ENCODE measurements around the gene YJU2.

DNA sequence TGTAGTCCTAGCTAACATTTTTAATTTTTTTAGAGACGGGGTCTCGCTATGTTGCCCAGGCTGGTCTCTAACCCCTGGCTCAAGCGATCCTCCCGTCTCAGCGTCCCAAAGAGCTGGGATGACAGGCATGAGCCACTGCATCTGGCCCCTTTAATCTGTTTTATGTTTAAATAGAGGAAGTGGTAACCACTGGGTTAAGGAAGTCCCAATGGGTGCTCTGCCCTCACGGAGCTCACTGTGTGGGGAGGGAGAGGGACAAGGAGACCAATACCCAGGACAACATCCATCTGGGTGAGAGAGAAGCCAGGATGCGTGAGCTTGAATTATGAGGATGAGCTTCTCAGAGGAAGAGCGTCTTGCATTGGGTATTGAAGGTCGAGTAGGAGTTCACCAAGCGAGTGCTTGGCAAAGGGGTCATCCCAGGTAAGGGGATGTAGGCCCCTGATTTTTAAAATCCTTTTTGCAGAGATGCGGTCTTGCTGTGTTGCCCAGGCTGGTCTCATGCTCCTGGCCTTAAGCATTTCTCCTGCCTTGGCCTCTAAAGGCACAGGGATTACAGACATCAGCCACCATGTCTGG, 13.8 kb downstream of the YJU2 start:
- no peak for TF ChIP-seq EZH2 (IDR thresholded peaks at IDR 0.05; ENCODE audit: low read depth, unreplicated experiment)
- TF ChIP-seq EZH2phosphoT487 (IDR thresholded peaks at IDR 0.05; ENCODE audit: unreplicated experiment): no peak
- TF ChIP-seq, protein P1, sequence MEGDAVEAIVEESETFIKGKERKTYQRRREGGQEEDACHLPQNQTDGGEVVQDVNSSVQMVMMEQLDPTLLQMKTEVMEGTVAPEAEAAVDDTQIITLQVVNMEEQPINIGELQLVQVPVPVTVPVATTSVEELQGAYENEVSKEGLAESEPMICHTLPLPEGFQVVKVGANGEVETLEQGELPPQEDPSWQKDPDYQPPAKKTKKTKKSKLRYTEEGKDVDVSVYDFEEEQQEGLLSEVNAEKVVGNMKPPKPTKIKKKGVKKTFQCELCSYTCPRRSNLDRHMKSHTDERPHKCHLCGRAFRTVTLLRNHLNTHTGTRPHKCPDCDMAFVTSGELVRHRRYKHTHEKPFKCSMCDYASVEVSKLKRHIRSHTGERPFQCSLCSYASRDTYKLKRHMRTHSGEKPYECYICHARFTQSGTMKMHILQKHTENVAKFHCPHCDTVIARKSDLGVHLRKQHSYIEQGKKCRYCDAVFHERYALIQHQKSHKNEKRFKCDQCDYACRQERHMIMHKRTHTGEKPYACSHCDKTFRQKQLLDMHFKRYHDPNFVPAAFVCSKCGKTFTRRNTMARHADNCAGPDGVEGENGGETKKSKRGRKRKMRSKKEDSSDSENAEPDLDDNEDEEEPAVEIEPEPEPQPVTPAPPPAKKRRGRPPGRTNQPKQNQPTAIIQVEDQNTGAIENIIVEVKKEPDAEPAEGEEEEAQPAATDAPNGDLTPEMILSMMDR (conservative IDR thresholded peaks at IDR 0.05; ENCODE audit: low read depth in 2 of 2): no peak
- TF ChIP-seq, protein P2, sequence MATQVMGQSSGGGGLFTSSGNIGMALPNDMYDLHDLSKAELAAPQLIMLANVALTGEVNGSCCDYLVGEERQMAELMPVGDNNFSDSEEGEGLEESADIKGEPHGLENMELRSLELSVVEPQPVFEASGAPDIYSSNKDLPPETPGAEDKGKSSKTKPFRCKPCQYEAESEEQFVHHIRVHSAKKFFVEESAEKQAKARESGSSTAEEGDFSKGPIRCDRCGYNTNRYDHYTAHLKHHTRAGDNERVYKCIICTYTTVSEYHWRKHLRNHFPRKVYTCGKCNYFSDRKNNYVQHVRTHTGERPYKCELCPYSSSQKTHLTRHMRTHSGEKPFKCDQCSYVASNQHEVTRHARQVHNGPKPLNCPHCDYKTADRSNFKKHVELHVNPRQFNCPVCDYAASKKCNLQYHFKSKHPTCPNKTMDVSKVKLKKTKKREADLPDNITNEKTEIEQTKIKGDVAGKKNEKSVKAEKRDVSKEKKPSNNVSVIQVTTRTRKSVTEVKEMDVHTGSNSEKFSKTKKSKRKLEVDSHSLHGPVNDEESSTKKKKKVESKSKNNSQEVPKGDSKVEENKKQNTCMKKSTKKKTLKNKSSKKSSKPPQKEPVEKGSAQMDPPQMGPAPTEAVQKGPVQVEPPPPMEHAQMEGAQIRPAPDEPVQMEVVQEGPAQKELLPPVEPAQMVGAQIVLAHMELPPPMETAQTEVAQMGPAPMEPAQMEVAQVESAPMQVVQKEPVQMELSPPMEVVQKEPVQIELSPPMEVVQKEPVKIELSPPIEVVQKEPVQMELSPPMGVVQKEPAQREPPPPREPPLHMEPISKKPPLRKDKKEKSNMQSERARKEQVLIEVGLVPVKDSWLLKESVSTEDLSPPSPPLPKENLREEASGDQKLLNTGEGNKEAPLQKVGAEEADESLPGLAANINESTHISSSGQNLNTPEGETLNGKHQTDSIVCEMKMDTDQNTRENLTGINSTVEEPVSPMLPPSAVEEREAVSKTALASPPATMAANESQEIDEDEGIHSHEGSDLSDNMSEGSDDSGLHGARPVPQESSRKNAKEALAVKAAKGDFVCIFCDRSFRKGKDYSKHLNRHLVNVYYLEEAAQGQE (IDR thresholded peaks at IDR 0.05; ENCODE audit: unreplicated experiment): no peak
- no peak for TF ChIP-seq POLR2AphosphoS5 (IDR thresholded peaks at IDR 0.05; ENCODE audit: low read depth)
- no peak for TF ChIP-seq CREB1 (CRISPR knock-in tag; IDR thresholded peaks at IDR 0.05; ENCODE audit: low read depth)
- no peak for TF ChIP-seq JUNB (IDR thresholded peaks at IDR 0.05; ENCODE audit: unreplicated experiment)
- TF ChIP-seq STAT1 (IDR thresholded peaks at IDR 0.05; ENCODE audit: unreplicated experiment): no peak
- TF ChIP-seq, protein P3, sequence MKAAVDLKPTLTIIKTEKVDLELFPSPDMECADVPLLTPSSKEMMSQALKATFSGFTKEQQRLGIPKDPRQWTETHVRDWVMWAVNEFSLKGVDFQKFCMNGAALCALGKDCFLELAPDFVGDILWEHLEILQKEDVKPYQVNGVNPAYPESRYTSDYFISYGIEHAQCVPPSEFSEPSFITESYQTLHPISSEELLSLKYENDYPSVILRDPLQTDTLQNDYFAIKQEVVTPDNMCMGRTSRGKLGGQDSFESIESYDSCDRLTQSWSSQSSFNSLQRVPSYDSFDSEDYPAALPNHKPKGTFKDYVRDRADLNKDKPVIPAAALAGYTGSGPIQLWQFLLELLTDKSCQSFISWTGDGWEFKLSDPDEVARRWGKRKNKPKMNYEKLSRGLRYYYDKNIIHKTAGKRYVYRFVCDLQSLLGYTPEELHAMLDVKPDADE (IDR thresholded peaks at IDR 0.05): no peak
- TF ChIP-seq, protein P4, sequence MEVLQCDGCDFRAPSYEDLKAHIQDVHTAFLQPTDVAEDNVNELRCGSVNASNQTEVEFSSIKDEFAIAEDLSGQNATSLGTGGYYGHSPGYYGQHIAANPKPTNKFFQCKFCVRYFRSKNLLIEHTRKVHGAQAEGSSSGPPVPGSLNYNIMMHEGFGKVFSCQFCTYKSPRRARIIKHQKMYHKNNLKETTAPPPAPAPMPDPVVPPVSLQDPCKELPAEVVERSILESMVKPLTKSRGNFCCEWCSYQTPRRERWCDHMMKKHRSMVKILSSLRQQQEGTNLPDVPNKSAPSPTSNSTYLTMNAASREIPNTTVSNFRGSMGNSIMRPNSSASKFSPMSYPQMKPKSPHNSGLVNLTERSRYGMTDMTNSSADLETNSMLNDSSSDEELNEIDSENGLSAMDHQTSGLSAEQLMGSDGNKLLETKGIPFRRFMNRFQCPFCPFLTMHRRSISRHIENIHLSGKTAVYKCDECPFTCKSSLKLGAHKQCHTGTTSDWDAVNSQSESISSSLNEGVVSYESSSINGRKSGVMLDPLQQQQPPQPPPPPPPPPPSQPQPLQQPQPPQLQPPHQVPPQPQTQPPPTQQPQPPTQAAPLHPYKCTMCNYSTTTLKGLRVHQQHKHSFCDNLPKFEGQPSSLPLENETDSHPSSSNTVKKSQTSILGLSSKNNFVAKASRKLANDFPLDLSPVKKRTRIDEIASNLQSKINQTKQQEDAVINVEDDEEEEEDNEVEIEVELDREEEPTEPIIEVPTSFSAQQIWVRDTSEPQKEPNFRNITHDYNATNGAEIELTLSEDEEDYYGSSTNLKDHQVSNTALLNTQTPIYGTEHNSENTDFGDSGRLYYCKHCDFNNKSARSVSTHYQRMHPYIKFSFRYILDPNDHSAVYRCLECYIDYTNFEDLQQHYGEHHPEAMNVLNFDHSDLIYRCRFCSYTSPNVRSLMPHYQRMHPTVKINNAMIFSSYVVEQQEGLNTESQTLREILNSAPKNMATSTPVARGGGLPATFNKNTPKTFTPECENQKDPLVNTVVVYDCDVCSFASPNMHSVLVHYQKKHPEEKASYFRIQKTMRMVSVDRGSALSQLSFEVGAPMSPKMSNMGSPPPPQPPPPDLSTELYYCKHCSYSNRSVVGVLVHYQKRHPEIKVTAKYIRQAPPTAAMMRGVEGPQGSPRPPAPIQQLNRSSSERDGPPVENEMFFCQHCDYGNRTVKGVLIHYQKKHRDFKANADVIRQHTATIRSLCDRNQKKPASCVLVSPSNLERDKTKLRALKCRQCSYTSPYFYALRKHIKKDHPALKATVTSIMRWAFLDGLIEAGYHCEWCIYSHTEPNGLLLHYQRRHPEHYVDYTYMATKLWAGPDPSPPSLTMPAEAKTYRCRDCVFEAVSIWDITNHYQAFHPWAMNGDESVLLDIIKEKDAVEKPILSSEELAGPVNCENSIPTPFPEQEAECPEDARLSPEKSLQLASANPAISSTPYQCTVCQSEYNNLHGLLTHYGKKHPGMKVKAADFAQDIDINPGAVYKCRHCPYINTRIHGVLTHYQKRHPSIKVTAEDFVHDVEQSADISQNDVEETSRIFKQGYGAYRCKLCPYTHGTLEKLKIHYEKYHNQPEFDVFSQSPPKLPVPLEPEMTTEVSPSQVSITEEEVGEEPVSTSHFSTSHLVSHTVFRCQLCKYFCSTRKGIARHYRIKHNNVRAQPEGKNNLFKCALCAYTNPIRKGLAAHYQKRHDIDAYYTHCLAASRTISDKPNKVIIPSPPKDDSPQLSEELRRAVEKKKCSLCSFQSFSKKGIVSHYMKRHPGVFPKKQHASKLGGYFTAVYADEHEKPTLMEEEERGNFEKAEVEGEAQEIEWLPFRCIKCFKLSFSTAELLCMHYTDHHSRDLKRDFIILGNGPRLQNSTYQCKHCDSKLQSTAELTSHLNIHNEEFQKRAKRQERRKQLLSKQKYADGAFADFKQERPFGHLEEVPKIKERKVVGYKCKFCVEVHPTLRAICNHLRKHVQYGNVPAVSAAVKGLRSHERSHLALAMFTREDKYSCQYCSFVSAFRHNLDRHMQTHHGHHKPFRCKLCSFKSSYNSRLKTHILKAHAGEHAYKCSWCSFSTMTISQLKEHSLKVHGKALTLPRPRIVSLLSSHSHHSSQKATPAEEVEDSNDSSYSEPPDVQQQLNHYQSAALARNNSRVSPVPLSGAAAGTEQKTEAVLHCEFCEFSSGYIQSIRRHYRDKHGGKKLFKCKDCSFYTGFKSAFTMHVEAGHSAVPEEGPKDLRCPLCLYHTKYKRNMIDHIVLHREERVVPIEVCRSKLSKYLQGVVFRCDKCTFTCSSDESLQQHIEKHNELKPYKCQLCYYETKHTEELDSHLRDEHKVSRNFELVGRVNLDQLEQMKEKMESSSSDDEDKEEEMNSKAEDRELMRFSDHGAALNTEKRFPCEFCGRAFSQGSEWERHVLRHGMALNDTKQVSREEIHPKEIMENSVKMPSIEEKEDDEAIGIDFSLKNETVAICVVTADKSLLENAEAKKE (CRISPR knock-in tag; IDR thresholded peaks at IDR 0.05): no peak
- no peak for TF ChIP-seq ZNF331 (CRISPR knock-in tag; IDR thresholded peaks at IDR 0.05; ENCODE audit: low read depth)
- no peak for TF ChIP-seq ZNF114 (CRISPR knock-in tag; IDR thresholded peaks at IDR 0.05)
- no peak for TF ChIP-seq NANOG (IDR thresholded peaks at IDR 0.05; ENCODE audit: borderline replicate concordance)
